Neural crest cell (in vitro differentiated cells): ENCODE measurements around the gene FIGLA. TPM values are rescaled to one million over a fixed set of nuclear protein-coding genes. Genes with fewer than 3 reads are reported as not detected.

Experiments
- DNase-seq: peaks from one replicate; pipeline ENCODE4 v3.0.0; 2021; ENCODE audit warnings: low read depth, mixed read lengths, low spot score
- H3K27ac Mint-ChIP-seq: one replicate; pipeline ENCODE4 v1.8.0; 2021; ENCODE audit warnings: mild to moderate bottlenecking, mixed read lengths; ENCODE audit not compliant: unreplicated experiment
- H3K27me3 Mint-ChIP-seq: 2 replicates; pipeline ENCODE4 v1.8.0; 2021; ENCODE audit warnings: low read depth, mild to moderate bottlenecking, mixed read lengths
- H3K36me3 Mint-ChIP-seq: 2 replicates; pipeline ENCODE4 v1.8.0; 2021; ENCODE audit warnings: low read depth, mild to moderate bottlenecking, mixed read lengths
- H3K4me1 Mint-ChIP-seq: 2 replicates; pipeline ENCODE4 v1.8.0; 2021; ENCODE audit warnings: mixed read lengths
- H3K4me3 Mint-ChIP-seq: one replicate; pipeline ENCODE4 v1.8.0; 2021; ENCODE audit warnings: mild to moderate bottlenecking, mixed read lengths
- H3K9me3 Mint-ChIP-seq: 2 replicates; pipeline ENCODE4 v1.8.0; 2021; ENCODE audit warnings: mixed read lengths
- CTCF ChIP-seq: fragments of 200-600 bp; sonication (generic); conservative IDR thresholded peaks from 2 replicates; pipeline ENCODE4 v1.5.0; 2021; ENCODE audit warnings: antibody characterized with exemption, mild to moderate bottlenecking
- total RNA-seq: library from RNA; stranded (reverse); gene quantifications from 2 replicates; pipeline ENCODE4 v1.2.1, GENCODE V29; 2021

The FIGLA gene
- total RNA-seq, 1 donor from 2014 or later: not detected

GRCh38 chr2:70822843-70823242 lies 32.4 kb upstream of the FIGLA start:
- no peak for TF ChIP-seq CTCF
- DNase-seq: no peak
- peaks cover 4% of the 10 kb centered on the region for H3K4me1 Mint-ChIP-seq
- no peaks in the 10 kb centered on the region for H3K9me3 Mint-ChIP-seq
- H3K36me3 Mint-ChIP-seq: no peaks in the 10 kb centered on the region
- no peak overlapping the region for H3K27ac Mint-ChIP-seq
- H3K4me3 Mint-ChIP-seq: no peak overlapping the region
- H3K27me3 Mint-ChIP-seq: peaks cover 2% of the 10 kb centered on the region

GRCh38 chr2:70820499-70820898 lies 30.1 kb upstream of the FIGLA start, which contains the start of gene CLEC4F:
CLEC4F (minus strand) TSS chr2:70820599; CDS start chr2:70820523, 76 bp downstream.
- H3K27ac Mint-ChIP-seq: no peak within 1 kb of the TSS
- H3K4me3 Mint-ChIP-seq: no peak within 1 kb of the TSS
- no peaks in the 10 kb centered on the region for H3K36me3 Mint-ChIP-seq
- H3K27me3 Mint-ChIP-seq: peaks cover 4% of the 10 kb centered on the region
- no peak for DNase-seq
- no peaks in the 10 kb centered on the region for H3K4me1 Mint-ChIP-seq
- TF ChIP-seq CTCF: no peak
- H3K9me3 Mint-ChIP-seq: no peaks in the 10 kb centered on the region

DNA sequence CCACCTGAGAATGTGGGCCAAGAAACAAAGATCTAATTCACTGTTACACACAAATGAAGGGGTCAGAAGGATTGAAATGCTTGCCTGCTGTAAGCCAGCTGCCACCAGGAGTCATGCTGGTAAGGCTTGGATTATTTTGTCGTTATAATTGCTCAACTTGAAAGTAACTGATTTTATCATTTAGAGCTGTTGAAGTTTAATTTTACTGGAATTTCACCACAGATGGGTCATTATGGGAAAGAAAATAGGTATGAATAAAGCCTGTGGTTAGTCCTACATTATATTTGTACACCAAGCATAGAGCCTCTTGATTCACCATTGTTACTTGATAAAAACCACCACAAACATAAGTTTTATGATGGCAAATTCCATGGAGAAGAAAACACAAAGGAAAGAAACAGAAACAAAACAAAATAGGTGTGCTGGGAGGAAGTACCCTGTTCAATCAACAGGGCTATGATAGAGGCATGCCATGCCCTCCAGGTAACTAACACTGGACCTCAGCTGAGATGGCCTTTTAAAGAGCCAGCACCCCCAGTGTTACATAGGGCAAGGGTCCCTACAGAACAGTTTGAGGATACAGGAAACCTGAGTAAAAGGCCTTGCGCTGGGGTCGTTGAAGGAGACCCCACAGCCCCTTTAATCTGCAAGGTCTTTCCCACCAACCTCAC lies 27.0 kb upstream of the FIGLA start:
- H3K27me3 Mint-ChIP-seq: peaks cover 12% of the 10 kb centered on the region

GRCh38 chr2:70816726-70817125 lies 26.3 kb upstream of the FIGLA start:
- H3K36me3 Mint-ChIP-seq: no peaks in the 10 kb centered on the region
- TF ChIP-seq CTCF: no peak
- no peak overlapping the region for H3K27ac Mint-ChIP-seq
- peaks cover 12% of the 10 kb centered on the region for H3K27me3 Mint-ChIP-seq
- H3K4me1 Mint-ChIP-seq: no peaks in the 10 kb centered on the region
- no peak for DNase-seq
- H3K4me3 Mint-ChIP-seq: no peak overlapping the region
- no peaks in the 10 kb centered on the region for H3K9me3 Mint-ChIP-seq

More for the DNA sequence above, 27.0 kb upstream of the FIGLA start:
- no peak overlapping the region for H3K27ac Mint-ChIP-seq
- no peaks in the 10 kb centered on the region for H3K36me3 Mint-ChIP-seq
- H3K4me3 Mint-ChIP-seq: no peak overlapping the region
- DNase-seq: no peak
- no peaks in the 10 kb centered on the region for H3K4me1 Mint-ChIP-seq
- no peaks in the 10 kb centered on the region for H3K9me3 Mint-ChIP-seq
- no peak for TF ChIP-seq CTCF

DNA sequence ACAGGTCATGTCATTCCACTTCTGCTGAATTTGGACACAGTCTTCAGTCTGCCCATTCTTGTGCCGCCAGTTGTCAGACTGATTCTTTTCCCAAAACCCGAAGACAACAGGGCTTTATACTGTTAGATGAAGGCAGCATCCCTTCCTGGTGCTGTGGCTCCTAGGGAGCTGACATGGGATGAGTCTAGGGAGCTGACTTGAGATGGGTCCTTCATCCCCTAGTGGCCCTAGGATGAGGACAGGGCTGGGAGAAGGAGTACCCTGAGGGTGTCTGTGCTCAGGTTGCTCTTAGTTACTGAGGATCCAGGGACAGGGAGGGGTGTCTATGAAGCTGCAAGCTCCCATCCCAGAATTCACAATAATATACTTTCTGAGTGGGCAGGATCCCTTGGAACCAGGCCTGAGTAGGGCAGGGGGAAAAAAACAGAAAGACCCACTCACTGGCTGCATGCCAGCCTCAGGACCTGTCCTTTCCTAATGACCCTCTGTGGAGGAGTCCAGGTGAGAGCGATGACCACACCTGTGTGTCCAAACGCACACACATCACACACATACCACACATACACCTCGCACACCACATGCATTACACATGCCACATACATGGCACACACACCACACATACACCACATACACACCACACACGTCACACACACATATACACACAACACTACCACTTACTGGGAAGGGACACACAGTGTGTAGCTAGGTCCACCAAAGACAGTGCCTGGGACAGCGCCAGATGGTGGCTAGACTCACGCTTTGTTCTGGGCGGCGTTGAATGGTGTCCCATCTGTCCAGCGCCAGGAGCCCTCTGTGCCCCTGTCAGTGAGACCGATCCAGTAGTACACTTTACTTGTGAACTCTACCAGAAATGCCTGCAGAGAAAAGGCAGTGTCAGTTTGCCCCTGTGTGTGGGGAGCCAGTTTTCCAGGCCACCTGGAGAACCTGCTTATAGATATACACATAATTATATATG lies 18.8 kb upstream of the FIGLA start:
- Mint-ChIP-seq H3K4me1 (peaks cover 15% of the 10 kb centered on the region), H3K27me3 (peaks cover 8% of the 10 kb centered on the region), H3K36me3 (no peaks in the 10 kb centered on the region), H3K27ac (peak overlapping the region; percentile 45), H3K4me3 (no peak overlapping the region), H3K9me3 (no peaks in the 10 kb centered on the region)
- no peak for DNase-seq
- TF ChIP-seq CTCF: no peak
